ENCODE data around the gene ZDHHC4.
A peak's percentile ranks its signal among the peaks of the same experiment; 100 is the strongest.

- TF ChIP-seq FOSL1 (IDR thresholded peaks at IDR 0.05; ENCODE audit: insufficient read depth, low read depth, low read length) (no peak), RBBP5 (IDR thresholded peaks at IDR 0.05; ENCODE audit: borderline replicate concordance, low read depth, low read length) (no peak), EZH2 (IDR thresholded peaks at IDR 0.05; ENCODE audit: low read depth, low read length, severe bottlenecking) (no peak), TAF1 (IDR thresholded peaks at IDR 0.05; ENCODE audit: low read depth, low read length) (no peak), POLR2A (IDR thresholded peaks at IDR 0.05; ENCODE audit: control extremely low read depth in 1 of 2, low read depth in 2 of 2, low read length in 2 of 2) (no peak), SIN3A (conservative IDR thresholded peaks at IDR 0.05 in 1 of 2, IDR thresholded peaks at IDR 0.05 in 1 of 2; ENCODE audit: low read depth in 1 of 2, low read length in 2 of 2) (0 out of 4 replicates have a peak, but pooled peaks of 1 of the 2 experiments have one; percentile 12), POLR2AphosphoS5 (IDR thresholded peaks at IDR 0.05; ENCODE audit: low read depth, low read length) (no peak)
Measured at GRCh38 chr7:6614953-6615722, 37.9 kb downstream of the ZDHHC4 start, which contains the start of gene ZNF853.

Measured in H1 (cell line).